ENCODE results near the gene AFM. TPM values are rescaled to one million over a fixed set of nuclear protein-coding genes. Genes with fewer than 3 reads are reported as not detected.

AFM gene
- total and polyA plus RNA-seq, 10 of the 15 experiments (the other 5 are each of a cell fraction or from before 2014, with no cell fraction given), result not detected

GRCh38 chr4:73481358-73481757 is at the start of gene AFM (continued):
- no peak for TF ChIP-seq BCLAF1 (IDR thresholded peaks at IDR 0.05)
- TF ChIP-seq RAD51 (IDR thresholded peaks at IDR 0.05), result no peak

- no peaks in the 10 kb centered on the region for H3K9me3 ChIP-seq (replicated peaks; ENCODE audit: control insufficient read depth, insufficient read depth, low read length)
- H3K4me2 ChIP-seq (ENCODE audit: control insufficient read depth, insufficient read depth), result no peak overlapping the region
- in situ Hi-C loops (cut with MboI), result no loop called here
- H4K20me1 ChIP-seq (ENCODE audit: control insufficient read depth, insufficient read depth), result no peaks in the 10 kb centered on the region
- H3K9ac ChIP-seq (ENCODE audit: control insufficient read depth, insufficient read depth, low read length), result no peak overlapping the region
- SMC1A ChIA-PET (ENCODE audit: uncharacterized antibody, unreplicated experiment), result interaction anchor here (0.9 to 2.1 kb wide), 3 partner anchors 9 to 19 kb away, joined by 3 to 9 read pairs (median 4); no protein-coding TSS in a partner anchor
- H3K27ac ChIP-seq (ENCODE audit: control insufficient read depth, insufficient read depth), result no peak overlapping the region
- BruUV-seq (replicated peaks), result no TSS peak
- FAIRE-seq (no peak), DNase-seq (ENCODE audit: low read depth, low spot score) (no peak), ATAC-seq (no peak)
- no peaks in the 10 kb centered on the region for H3K4me1 ChIP-seq (ENCODE audit: control insufficient read depth, insufficient read depth, low read length)
- no peaks in the 10 kb centered on the region for H3K27me3 ChIP-seq (replicated peaks in 1 of 2; ENCODE audit: control insufficient read depth in 2 of 2, insufficient read depth in 2 of 2, low read length in 1 of 2)
- no peaks in the 10 kb centered on the region for H3K79me2 ChIP-seq (ENCODE audit: control insufficient read depth, insufficient read depth, low read length)
- 10% methylated on average over 1 of the region's 1 CpG for WGBS (ENCODE audit: insufficient coverage, insufficient replicate concordance, low lambda C conversion rate, missing lambda C conversion rate)
- no peak overlapping the region for H2AFZ ChIP-seq (ENCODE audit: control insufficient read depth, low read depth, low read length)
- intact Hi-C loops (cut with micrococcal nuclease; ENCODE audit: unreplicated experiment), result no loop called here
- H3K36me3 ChIP-seq (ENCODE audit: control insufficient read depth in 2 of 2, insufficient read depth in 2 of 2, low read length in 1 of 2), result no peaks in the 10 kb centered on the region
- POLR2A ChIA-PET, result no interaction called here
- CTCF ChIA-PET, result interaction anchor here (1.0 to 1.6 kb wide), 2 partner anchors 91 to 116 kb away, joined by 3 to 5 read pairs; no protein-coding TSS in a partner anchor
- RAD21 ChIA-PET (ENCODE audit: unreplicated experiment), result interaction anchor here (1.5 kb wide), 1 partner anchor 91 kb away, joined by 4 read pairs; no protein-coding TSS in a partner anchor
- H3K4me3 ChIP-seq, result no peak overlapping the region
- TF ChIP-seq POLR2AphosphoS2 (IDR thresholded peaks at IDR 0.05; ENCODE audit: low read depth, low read length) (no peak), ZBTB40 (IDR thresholded peaks at IDR 0.05; ENCODE audit: borderline replicate concordance) (no peak), CHD4 (IDR thresholded peaks at IDR 0.05) (no peak), KAT2A (conservative IDR thresholded peaks at IDR 0.05; ENCODE audit: control insufficient read depth, low read depth, low read length) (no peak), PKNOX1 (IDR thresholded peaks at IDR 0.05) (no peak), TARDBP (IDR thresholded peaks at IDR 0.05; ENCODE audit: borderline replicate concordance) (no peak), EP300 (IDR thresholded peaks at IDR 0.05; ENCODE audit: borderline replicate concordance in 1 of 2, control insufficient read depth in 1 of 2, low read depth in 2 of 2, low read length in 2 of 2) (no peak), ATF2 (IDR thresholded peaks at IDR 0.05; ENCODE audit: low read length) (no peak), BHLHE40 (IDR thresholded peaks at IDR 0.05; ENCODE audit: borderline replicate concordance in 1 of 2, low read depth in 2 of 2, low read length in 1 of 2) (no peak), TBL1XR1 (IDR thresholded peaks at IDR 0.05; ENCODE audit: low read depth, low read length) (no peak), PML (IDR thresholded peaks at IDR 0.05; ENCODE audit: low read length) (no peak), NBN (IDR thresholded peaks at IDR 0.05) (no peak)
Observed at GRCh38 chr4:73431813-73432168, 49.8 kb upstream of the AFM start.
